Liver (tissue), 9 donors: ENCODE measurements around the gene TMEM51. TPM values are rescaled to one million over a fixed set of nuclear protein-coding genes. Genes with fewer than 3 reads are reported as not detected.
"Not testable (repeated sequence)": the region's sequence is repeated elsewhere in the genome, so short reads cannot be mapped to it uniquely, and the experiment has no call there.

Source experiments
- DNase-seq: peaks from one replicate; pipeline ENCODE4 v3.0.0-alpha.2; 2017; ENCODE audit warnings: low spot score
- H3K27ac ChIP-seq, 2 donors: one replicate each; pipeline ENCODE4 v1.7.0; 2013; ENCODE audit warnings: inconsistent platforms in 2 of 2, low read length in 2 of 2, control low read depth in 1 of 2, low read depth in 1 of 2, mild to moderate bottlenecking in 1 of 2
- H3K27me3 ChIP-seq, 4 donors: one replicate each; pipeline versions ENCODE4 v1.6.1 to v1.7.0; 2013; ENCODE audit warnings: low read length in 3 of 4, inconsistent platforms in 1 of 4, mild to moderate bottlenecking in 1 of 4, moderate library complexity in 1 of 4; ENCODE audit not compliant: control insufficient read depth in 4 of 4, insufficient read depth in 4 of 4
- H3K36me3 ChIP-seq, 4 donors: one replicate each; pipeline versions ENCODE4 v1.6.1 to v1.7.0; 2013; ENCODE audit warnings: low read length in 3 of 4, mild to moderate bottlenecking in 3 of 4, low read depth in 1 of 4, moderate library complexity in 1 of 4; ENCODE audit not compliant: control insufficient read depth in 4 of 4, insufficient read depth in 3 of 4
- H3K4me1 ChIP-seq, 4 donors: one replicate each; pipeline versions ENCODE4 v1.6.1 to v1.7.0; 2013; ENCODE audit warnings: low read length in 3 of 4, mild to moderate bottlenecking in 3 of 4, moderate library complexity in 1 of 4; ENCODE audit not compliant: control insufficient read depth in 4 of 4, insufficient read depth in 4 of 4
- H3K4me3 ChIP-seq, 3 donors: one replicate each; pipeline versions ENCODE4 v1.6.1 to v1.7.0; 2013; ENCODE audit warnings: low read length in 3 of 3, control low read depth in 1 of 3, low read depth in 1 of 3, mild to moderate bottlenecking in 1 of 3
- H3K9ac ChIP-seq, 2 donors: one replicate each; pipeline ENCODE4 v1.7.0; 2013; ENCODE audit warnings: low read length in 2 of 2, mild to moderate bottlenecking in 2 of 2, moderate library complexity in 2 of 2, control low read depth in 1 of 2, low read depth in 1 of 2
- H3K9me3 ChIP-seq, 4 donors: one replicate each; pipeline versions ENCODE4 v1.6.1 to v1.7.0; 2013; ENCODE audit warnings: low read length in 3 of 4; ENCODE audit not compliant: control insufficient read depth in 4 of 4
- EGR1 ChIP-seq, 2 donors: IDR thresholded peaks; 2 replicates each; pipeline ENCODE4 v1.6.1; 2016 to 2018; ENCODE audit warnings: antibody characterized with exemption in 2 of 2, low read depth in 2 of 2
- FOXA1 ChIP-seq: IDR thresholded peaks from 2 replicates; pipeline ENCODE4 v1.6.1; 2016; ENCODE audit warnings: antibody characterized with exemption
- FOXA2 ChIP-seq: IDR thresholded peaks from 2 replicates; pipeline ENCODE4 v1.6.1; 2016; ENCODE audit warnings: antibody characterized with exemption
- GABPA ChIP-seq, 2 donors: IDR thresholded peaks in 1 of 2; conservative IDR thresholded peaks in 1 of 2; 2 replicates each; pipeline ENCODE4 v1.6.1; 2016; ENCODE audit warnings: antibody characterized with exemption in 2 of 2, mild to moderate bottlenecking in 1 of 2, moderate library complexity in 1 of 2
- HNF4A ChIP-seq, 2 donors: conservative IDR thresholded peaks; 2 replicates each; pipeline ENCODE4 v1.6.1; 2016; ENCODE audit warnings: antibody characterized with exemption in 2 of 2, mild to moderate bottlenecking in 2 of 2
- HNF4G ChIP-seq: IDR thresholded peaks from 2 replicates; pipeline ENCODE4 v1.6.1; 2016; ENCODE audit warnings: antibody characterized with exemption
- JUND ChIP-seq, 2 donors: IDR thresholded peaks; 2 replicates each; pipeline ENCODE4 v1.6.1; 2016; ENCODE audit warnings: antibody characterized with exemption in 2 of 2
- NR2F2 ChIP-seq: IDR thresholded peaks from 2 replicates; pipeline ENCODE4 v1.6.1; 2016; ENCODE audit warnings: antibody characterized with exemption
- RAD21 ChIP-seq, 2 donors: IDR thresholded peaks; 2 replicates each; pipeline ENCODE4 v1.6.1; 2016; ENCODE audit warnings: antibody characterized with exemption in 2 of 2, mild to moderate bottlenecking in 2 of 2
- RXRA ChIP-seq, 2 donors: IDR thresholded peaks; 2 replicates each; pipeline ENCODE4 v1.6.1; 2017 to 2018; ENCODE audit warnings: antibody characterized with exemption in 2 of 2, mild to moderate bottlenecking in 1 of 2
- TAF1 ChIP-seq: conservative IDR thresholded peaks from 2 replicates; pipeline ENCODE4 v1.6.1; 2016; ENCODE audit warnings: antibody characterized with exemption, mild to moderate bottlenecking
- WGBS: extraction: QIAGEN DNeasy Blood & Tissue Kit; methylation state at CpG from one replicate; pipeline ENCODE4 v1.1.7; 2013; 5-methylcytosine and 5-hydroxymethylcytosine counted together
- polyA plus RNA-seq, 2 donors: library from polyadenylated mRNA; stranded (reverse) in 1 of 2; unstranded in 1 of 2; fragments of 200-250 nt in 1 of 2; fragments of >200 nt in 1 of 2; fragmentation: Nextera tagmentation in 1 of 2; extraction: Ambion mirVana in 1 of 2; gene quantifications; one replicate each; pipeline versions ENCODE4 v1.2.1 to v1.2.3, GENCODE V29; 2013 to 2015
- total RNA-seq, 2 donors: library from RNA; depleted of rRNA; stranded (reverse); fragments of >200 nt; gene quantifications; one replicate each; pipeline ENCODE4 v1.2.3, GENCODE V29; 2014
- TF ChIP-seq, protein P1 (sequence below): IDR thresholded peaks from 2 replicates; pipeline ENCODE4 v1.6.1; 2016; ENCODE audit warnings: antibody characterized with exemption
- TF ChIP-seq, protein P2 (sequence below): IDR thresholded peaks from 2 replicates; pipeline ENCODE4 v1.6.1; 2016; ENCODE audit warnings: antibody characterized with exemption
- donor health status: healthy.
- donor health status: healthy.
- donor health status: healthy.
- donor health status: healthy.
- donor health status: healthy.

Gene TMEM51
- total and polyA plus RNA-seq, 4 donors: 1.3 to 2.7 (median 1.9) TPM

DNA sequence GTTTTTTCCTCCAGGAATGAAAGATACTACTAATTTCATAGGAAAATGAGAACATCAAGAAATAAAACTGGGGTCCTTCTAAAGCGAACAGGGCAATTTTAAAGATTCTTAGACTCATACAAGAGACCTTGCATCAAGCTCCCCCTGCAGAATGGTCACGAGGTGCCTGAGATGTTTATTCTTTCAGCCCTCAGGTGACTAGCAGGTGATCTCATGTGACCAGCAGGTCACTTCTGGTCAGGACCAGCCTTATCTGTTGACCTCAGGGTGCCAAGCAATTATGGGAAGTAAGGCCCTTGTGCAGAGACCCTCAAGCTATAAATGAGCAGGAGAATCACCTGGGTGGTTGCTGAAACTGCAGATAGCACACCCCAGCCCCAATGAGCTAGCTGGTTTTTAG is 20.6 kb upstream of the TMEM51 start:
- TF ChIP-seq FOXA2: no peak
- TF ChIP-seq TAF1: no peak
- TF ChIP-seq NR2F2: no peak
- Histone ChIP-seq H3K4me1 (no peaks in the 10 kb centered on the region), H3K9me3 (no peaks in the 10 kb centered on the region), H3K9ac (no peak overlapping the region), H3K4me3 (no peak overlapping the region), H3K27ac (no peak overlapping the region), H3K36me3 (no peaks in the 10 kb centered on the region), H3K27me3 (peaks cover 0 to 11% (median 0%) of the 10 kb centered on the region in 4 donors)
- WGBS: 75% methylated on average over 2 of the region's 2 CpGs
- no peak for DNase-seq

DNA sequence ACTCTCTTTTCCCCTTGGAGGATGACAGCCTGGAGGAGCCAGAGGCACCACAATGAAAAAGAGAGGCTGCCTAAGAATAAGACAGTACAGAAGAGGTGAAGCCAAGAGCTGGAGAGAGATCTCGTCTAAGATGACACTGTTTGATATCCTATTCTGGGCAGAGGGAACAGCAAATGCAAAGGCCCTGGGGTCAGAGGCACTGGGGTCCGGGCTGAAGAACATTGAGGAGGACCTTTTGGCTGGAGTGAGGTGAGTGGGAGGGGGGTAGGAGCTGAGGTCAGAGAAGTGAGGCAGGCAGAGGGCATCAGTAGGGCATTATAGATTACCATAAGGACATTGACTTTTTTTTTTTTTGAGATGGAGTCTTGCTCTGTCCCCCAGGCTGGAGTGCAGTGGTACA is 19.3 kb upstream of the TMEM51 start:
- TF ChIP-seq EGR1 (IDR thresholded peaks at IDR 0.05; ENCODE audit: low read depth in 2 of 2) (no peak), RAD21 (IDR thresholded peaks at IDR 0.05) (no peak)
- TF ChIP-seq, protein P1, sequence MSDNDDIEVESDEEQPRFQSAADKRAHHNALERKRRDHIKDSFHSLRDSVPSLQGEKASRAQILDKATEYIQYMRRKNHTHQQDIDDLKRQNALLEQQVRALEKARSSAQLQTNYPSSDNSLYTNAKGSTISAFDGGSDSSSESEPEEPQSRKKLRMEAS: no peak
- peaks cover 0 to 11% (median 0%) of the 10 kb centered on the region in 4 donors for H3K27me3 ChIP-seq
- H3K4me1 ChIP-seq: no peaks in the 10 kb centered on the region
- no peak overlapping the region for H3K27ac ChIP-seq
- DNase-seq: no peak
- H3K4me3 ChIP-seq: no peak overlapping the region
- H3K9me3 ChIP-seq: no peaks in the 10 kb centered on the region
- no peaks in the 10 kb centered on the region for H3K36me3 ChIP-seq
- H3K9ac ChIP-seq: no peak overlapping the region
- 73% methylated on average over 2 of the region's 2 CpGs for WGBS

DNA sequence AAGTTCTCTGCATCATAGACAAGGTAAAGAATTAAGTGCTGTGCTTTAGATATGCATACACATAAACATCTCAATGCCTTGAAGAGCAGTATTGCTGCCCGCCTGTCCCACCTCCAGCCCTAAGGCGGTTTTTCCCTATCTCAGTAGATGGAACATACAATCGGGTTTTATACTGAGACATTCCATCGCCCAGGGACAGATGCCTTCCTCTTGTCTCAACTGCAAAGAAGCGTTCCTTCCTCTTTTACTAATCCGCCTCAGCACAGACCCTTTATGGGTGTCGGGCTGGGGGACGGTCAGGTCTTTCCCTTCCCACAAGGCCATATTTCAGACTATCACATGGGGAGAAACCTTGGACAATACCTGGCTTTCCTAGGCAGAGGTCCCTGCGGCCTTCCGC is 17.9 kb upstream of the TMEM51 start:
- not testable (repeated sequence) for H3K27ac ChIP-seq, H3K4me3 ChIP-seq, DNase-seq, H3K9ac ChIP-seq, H3K4me1 ChIP-seq, H3K36me3 ChIP-seq, H3K9me3 ChIP-seq
- H3K27me3 ChIP-seq: peaks cover 0 to 13% (median 0%) of the 10 kb centered on the region in 4 donors
- 77% methylated on average over 10 of the region's 10 CpGs for WGBS

DNA sequence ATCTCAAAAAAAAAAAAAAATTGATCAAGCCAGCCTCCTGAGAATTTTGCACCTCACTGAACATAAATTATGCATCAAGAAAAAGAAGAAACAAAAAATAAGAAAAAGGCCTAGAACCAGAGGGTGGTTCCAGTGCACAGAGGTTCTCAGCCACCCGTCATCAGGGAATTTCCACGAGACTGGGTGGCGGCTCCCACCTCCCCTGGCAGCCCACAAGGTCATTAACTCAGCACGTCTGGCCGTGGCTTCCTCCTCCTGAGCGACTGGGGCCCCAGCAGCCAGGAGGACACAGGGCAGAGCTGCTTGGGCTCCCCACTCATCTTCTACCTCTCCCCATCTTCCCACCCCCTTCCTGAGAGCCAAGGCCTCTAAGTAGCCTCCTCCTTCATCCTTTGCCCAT is 15.7 kb upstream of the TMEM51 start:
- Histone ChIP-seq H3K27me3 (peaks cover 0 to 13% (median 0%) of the 10 kb centered on the region in 4 donors), H3K27ac (no peak overlapping the region), H3K9ac (no peak overlapping the region), H3K4me3 (no peak overlapping the region), H3K36me3 (no peaks in the 10 kb centered on the region), H3K4me1 (peaks cover 0 to 2% (median 0%) of the 10 kb centered on the region in 4 donors), H3K9me3 (no peaks in the 10 kb centered on the region)
- TF ChIP-seq TAF1: no peak
- TF ChIP-seq RAD21 (IDR thresholded peaks at IDR 0.05): no peak
- no peak for TF ChIP-seq HNF4A (conservative IDR thresholded peaks at IDR 0.05)
- WGBS: 69% methylated on average over 6 of the region's 6 CpGs
- DNase-seq: no peak

DNA sequence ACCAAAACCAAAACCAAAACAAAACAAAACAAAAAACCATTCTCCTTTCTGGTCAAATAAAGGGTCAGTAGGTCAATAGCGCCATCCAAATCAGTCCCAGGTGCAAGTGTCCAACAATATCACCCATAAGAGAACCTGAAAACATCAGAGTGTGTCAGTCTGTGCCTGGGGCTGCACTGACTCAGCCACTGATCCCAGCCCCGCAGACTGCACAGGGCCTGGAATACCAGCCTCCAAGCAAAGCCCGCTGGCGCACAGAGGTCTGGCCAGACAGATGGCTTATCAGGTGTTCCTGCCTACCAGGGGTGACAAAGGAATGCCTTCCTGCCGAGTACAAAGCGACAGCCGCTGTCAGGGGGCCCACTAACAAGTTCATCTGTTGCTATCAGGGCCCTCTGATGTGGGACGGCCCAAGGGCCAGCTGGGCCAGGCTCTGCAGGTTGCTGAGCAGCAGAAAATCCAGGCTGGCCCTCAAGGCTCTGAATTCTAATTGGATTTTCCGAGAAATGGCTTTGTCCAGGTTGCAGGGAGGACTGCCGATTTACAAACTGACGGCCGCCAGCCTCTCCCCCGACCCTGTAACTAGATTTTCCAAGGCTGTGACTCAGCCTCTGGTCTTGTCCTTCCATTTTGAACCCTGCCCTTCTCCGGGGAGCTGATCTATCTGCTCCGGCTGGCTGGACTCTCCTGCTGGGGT is 13.7 kb upstream of the TMEM51 start:
- Histone ChIP-seq H3K4me1 (peaks cover 0 to 2% (median 0%) of the 10 kb centered on the region in 4 donors), H3K4me3 (no peak overlapping the region), H3K9ac (no peak overlapping the region), H3K27ac (no peak overlapping the region), H3K36me3 (no peaks in the 10 kb centered on the region), H3K9me3 (no peaks in the 10 kb centered on the region), H3K27me3 (peaks cover 0 to 6% (median 0%) of the 10 kb centered on the region in 4 donors)
- 80% methylated on average over 15 of the region's 15 CpGs for WGBS
- DNase-seq: no peak
- TF ChIP-seq TAF1: no peak
- no peak for TF ChIP-seq JUND (IDR thresholded peaks at IDR 0.05)
- TF ChIP-seq, protein P2, sequence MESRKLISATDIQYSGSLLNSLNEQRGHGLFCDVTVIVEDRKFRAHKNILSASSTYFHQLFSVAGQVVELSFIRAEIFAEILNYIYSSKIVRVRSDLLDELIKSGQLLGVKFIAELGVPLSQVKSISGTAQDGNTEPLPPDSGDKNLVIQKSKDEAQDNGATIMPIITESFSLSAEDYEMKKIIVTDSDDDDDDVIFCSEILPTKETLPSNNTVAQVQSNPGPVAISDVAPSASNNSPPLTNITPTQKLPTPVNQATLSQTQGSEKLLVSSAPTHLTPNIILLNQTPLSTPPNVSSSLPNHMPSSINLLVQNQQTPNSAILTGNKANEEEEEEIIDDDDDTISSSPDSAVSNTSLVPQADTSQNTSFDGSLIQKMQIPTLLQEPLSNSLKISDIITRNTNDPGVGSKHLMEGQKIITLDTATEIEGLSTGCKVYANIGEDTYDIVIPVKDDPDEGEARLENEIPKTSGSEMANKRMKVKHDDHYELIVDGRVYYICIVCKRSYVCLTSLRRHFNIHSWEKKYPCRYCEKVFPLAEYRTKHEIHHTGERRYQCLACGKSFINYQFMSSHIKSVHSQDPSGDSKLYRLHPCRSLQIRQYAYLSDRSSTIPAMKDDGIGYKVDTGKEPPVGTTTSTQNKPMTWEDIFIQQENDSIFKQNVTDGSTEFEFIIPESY: no peak
- no peak for TF ChIP-seq GABPA (IDR thresholded peaks at IDR 0.05 in 1 of 2, conservative IDR thresholded peaks at IDR 0.05 in 1 of 2)
- TF ChIP-seq HNF4G: no peak
- no peak for TF ChIP-seq FOXA2
- no peak for TF ChIP-seq FOXA1
- TF ChIP-seq RXRA (IDR thresholded peaks at IDR 0.05): no peak
